T-helper 2 cell treated with Interferon-gamma antibody and Interleukin-4, amounts not matched to agents 100 ng/mL and 5 ng/mL, for 36 hours (primary cell): ENCODE results near the gene ZNF516. TPM values are rescaled to one million over a fixed set of nuclear protein-coding genes. Genes with fewer than 3 reads are reported as not detected.

Experiments used
- intact Hi-C: fragments of 100-400 bp; cut with micrococcal nuclease; formaldehyde crosslinking; loops from one replicate; pipeline ENCODE4 v1.15.1; 2023
- total RNA-seq: library from RNA; stranded (reverse); gene quantifications from 2 replicates; pipeline ENCODE4 v1.2.3, GENCODE V29; 2022

The ZNF516 gene
- total RNA-seq, 1 donor from 2014 or later: 2.2 TPM

- intact Hi-C loops: loop anchor here (1.0 kb wide), 1 partner anchor 280 kb away; no protein-coding TSS in a partner anchor
Observed at GRCh38 chr18:76405681-76406356, 89.2 kb downstream of the ZNF516 start.

- intact Hi-C loops: no loop called here
Observed at GRCh38 chr18:76405280-76405679, 89.8 kb downstream of the ZNF516 start.

GRCh38 chr18:76404345-76404831 is 90.7 kb downstream of the ZNF516 start:
- intact Hi-C loops: no loop called here

GRCh38 chr18:76402026-76402990 is 92.7 kb downstream of the ZNF516 start:
- intact Hi-C loops: no loop called here

GRCh38 chr18:76401498-76401897 is 93.5 kb downstream of the ZNF516 start:
- intact Hi-C loops: no loop called here

- intact Hi-C loops: loop anchor here (1.0 to 5.0 kb wide), 4 partner anchors 92 to 402 kb away; no protein-coding TSS in a partner anchor
Observed at GRCh38 chr18:76399613-76400391, 95.2 kb downstream of the ZNF516 start.

GRCh38 chr18:76398896-76399612 is 96.0 kb downstream of the ZNF516 start:
- intact Hi-C loops: loop anchor here (1.0 to 5.0 kb wide), 4 partner anchors 93 to 403 kb away; no protein-coding TSS in a partner anchor

GRCh38 chr18:76398295-76398694 is 96.7 kb downstream of the ZNF516 start:
- intact Hi-C loops: loop anchor here (5.0 kb wide), 2 partner anchors 94 to 404 kb away; no protein-coding TSS in a partner anchor

- intact Hi-C loops: loop anchor here (5.0 kb wide), 2 partner anchors 95 to 405 kb away; no protein-coding TSS in a partner anchor
Observed at GRCh38 chr18:76397631-76398030, 97.4 kb downstream of the ZNF516 start.

GRCh38 chr18:76396792-76397191 is 98.2 kb downstream of the ZNF516 start:
- intact Hi-C loops: loop anchor here (5.0 kb wide), 2 partner anchors 96 to 406 kb away; no protein-coding TSS in a partner anchor

- intact Hi-C loops: loop anchor here (5.0 kb wide), 2 partner anchors 97 to 407 kb away; no protein-coding TSS in a partner anchor
Observed at GRCh38 chr18:76395609-76396008, 99.4 kb downstream of the ZNF516 start.

GRCh38 chr18:76394780-76395476 is 100.1 kb downstream of the ZNF516 start:
- intact Hi-C loops: loop anchor here (5.0 kb wide), 2 partner anchors 97 to 407 kb away; no protein-coding TSS in a partner anchor

- intact Hi-C loops: no loop called here
Observed at GRCh38 chr18:76392349-76392748, 102.7 kb downstream of the ZNF516 start.

GRCh38 chr18:76391746-76392145 is 103.3 kb downstream of the ZNF516 start:
- intact Hi-C loops: no loop called here

GRCh38 chr18:76391038-76391437 is 104.0 kb downstream of the ZNF516 start:
- intact Hi-C loops: no loop called here

- intact Hi-C loops: no loop called here
Observed at GRCh38 chr18:76390452-76391035, 104.5 kb downstream of the ZNF516 start.

- intact Hi-C loops: no loop called here
Observed at GRCh38 chr18:76389716-76390115, 105.3 kb downstream of the ZNF516 start.

GRCh38 chr18:76388891-76389423 is 106.1 kb downstream of the ZNF516 start:
- intact Hi-C loops: no loop called here

GRCh38 chr18:76388261-76388660 is 106.8 kb downstream of the ZNF516 start:
- intact Hi-C loops: no loop called here
